SIG-M5 (cell line): ENCODE results near the gene KCNRG.
A peak's percentile ranks its signal among the peaks of the same experiment; 100 is the strongest.
"Not testable (repeated sequence)": the region's sequence is repeated elsewhere in the genome, so short reads cannot be mapped to it uniquely, and the experiment has no call there.

Experiments
- DNase-seq: peaks from one replicate; lab custom pipeline; 2025; lab: John Stamatoyannopoulos, UW

KCNRG gene

GRCh38 chr13:50015258-50015657 lies at the start of gene KCNRG:
Gene KCNRG, plus strand, starts transcription at chr13:50015444. Its CDS starts 50 bp downstream, at chr13:50015494.
- DNase-seq = no peak

GRCh38 chr13:49967456-49967855 lies 47.8 kb upstream of the KCNRG start:
- DNase-seq = no peak

DNA sequence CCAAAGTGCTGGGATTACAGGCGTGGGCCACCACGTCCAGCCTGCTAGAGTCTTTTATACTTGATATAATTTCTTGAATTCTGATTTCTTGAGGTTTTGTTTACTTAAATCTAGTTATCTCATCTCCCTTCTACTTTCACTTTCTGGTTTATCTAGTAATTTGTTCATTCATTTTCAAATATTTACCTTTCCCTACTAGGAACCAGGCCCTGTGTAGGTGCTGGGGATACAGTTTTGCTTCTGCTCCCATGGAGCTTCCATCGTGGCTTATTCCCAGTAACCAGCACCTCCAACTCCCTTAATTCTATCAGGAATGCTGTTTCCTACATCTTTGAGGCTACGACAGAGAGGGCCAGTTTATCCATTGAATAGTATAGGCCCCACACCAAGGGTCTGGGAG lies 42.5 kb upstream of the KCNRG start:
- no peak for DNase-seq

DNA sequence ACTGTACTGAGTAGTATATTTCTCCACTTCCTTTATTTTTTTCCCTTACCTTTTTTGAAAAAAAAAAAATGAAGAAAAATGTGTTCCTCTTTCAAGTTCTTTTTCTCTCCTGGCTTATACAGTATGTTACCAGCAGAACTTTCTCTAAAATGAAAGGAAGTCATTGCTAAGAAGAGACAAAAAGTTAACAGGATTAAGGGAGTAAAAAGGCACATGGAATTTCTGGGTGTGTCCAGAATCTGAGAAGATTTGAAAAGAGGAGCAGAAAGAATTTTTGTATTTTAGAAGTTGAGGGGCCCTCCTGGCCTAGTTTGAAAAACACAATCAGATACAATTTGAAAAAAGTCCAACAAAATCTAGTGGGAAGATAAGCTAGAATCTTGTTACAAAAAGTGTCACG lies 39.4 kb upstream of the KCNRG start:
- no peak for DNase-seq

DNA sequence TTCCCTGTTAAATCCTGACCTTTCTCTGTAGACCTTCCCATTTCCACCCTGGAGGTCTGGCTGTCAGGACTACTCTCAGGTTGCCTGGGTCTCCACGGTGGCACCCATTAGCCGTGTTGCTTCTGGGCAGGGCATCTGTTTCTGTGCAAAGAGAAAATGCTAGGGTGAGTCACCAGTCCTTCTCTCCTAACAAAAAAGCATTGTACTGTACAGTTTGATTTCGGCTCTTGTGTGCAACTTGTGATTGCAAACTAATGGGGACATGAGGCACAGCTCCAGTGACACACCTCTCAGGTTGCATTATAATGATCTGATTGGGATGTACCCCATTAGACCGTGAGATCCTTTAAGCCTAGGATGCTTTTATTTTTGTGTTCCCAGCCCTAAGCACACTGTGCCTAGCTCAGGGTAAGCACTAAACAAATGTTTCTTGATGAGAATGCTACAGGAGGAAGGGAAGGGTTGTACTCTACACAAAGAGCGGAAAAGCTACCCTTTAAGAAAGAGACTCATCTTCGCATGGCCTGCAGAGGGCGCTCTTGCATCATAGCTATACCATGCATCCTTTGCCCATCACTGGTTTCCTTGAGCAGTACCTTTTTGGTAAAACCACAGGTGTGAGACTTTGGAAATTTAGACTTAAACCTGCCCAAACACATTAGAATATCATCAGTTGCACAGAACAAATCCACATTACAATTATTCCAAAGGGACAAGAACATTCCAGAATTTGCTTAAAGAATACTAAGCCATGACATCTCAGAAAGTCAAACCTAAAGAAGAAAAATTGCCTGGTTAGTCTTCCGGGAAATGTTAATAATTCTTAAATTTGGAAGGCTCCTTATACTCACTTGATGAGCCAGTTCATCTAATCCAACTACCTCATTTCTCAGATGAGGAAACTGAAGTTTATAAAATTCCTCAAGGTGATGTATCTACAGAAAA lies 38.7 kb upstream of the KCNRG start:
- no peak for DNase-seq

DNA sequence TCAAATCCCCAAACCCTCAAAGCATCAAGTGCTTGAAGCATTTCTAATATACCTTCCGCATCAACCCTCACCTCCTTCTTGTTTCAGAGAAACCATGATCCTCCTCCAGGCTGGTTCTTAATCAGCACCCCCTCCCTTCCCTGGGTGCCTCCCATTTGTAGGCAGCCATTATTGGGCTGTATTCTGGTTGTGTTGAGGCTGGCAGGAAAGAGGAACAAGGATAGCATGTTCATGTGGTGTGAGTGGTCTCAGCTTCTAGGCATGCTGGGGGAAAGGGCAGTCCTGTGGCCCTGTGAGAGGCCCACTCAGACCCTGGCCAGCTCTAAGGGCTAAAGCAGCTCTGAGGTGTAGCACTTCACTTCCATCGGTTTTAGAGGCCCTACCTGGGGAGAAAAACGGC lies 37.3 kb upstream of the KCNRG start:
- DNase-seq = no peak

GRCh38 chr13:49980266-49980665 lies 35.0 kb upstream of the KCNRG start:
- no peak for DNase-seq

- DNase-seq = no peak
Measured at GRCh38 chr13:49985129-49985528, 30.1 kb upstream of the KCNRG start.

- DNase-seq = no peak
Measured at GRCh38 chr13:49986471-49986870, 28.8 kb upstream of the KCNRG start.

- DNase-seq = not testable (repeated sequence)
Measured at GRCh38 chr13:49990612-49991011, 24.6 kb upstream of the KCNRG start.

DNA sequence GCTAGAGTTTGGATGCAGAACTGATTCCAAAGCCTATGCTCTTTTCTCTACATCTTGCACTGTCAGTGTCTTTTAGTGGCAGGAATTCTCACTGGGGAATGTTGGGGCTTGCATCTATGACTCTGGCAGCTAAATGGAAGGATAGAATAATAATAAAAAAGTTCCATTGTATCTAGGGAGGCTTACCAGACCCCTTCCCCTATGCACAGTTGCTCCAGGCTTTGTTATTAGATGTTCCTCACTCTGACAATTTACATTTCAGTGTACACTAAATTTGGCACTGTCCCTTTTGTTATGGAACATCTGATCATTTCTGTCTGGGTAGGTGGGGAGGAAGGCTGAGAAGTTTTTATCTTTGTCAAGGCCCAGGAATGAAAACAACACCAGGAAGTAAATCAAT lies 22.1 kb upstream of the KCNRG start:
- DNase-seq = no peak

GRCh38 chr13:49993666-49994065 lies 21.6 kb upstream of the KCNRG start:
- DNase-seq = no peak

- DNase-seq = peak; percentile 32
Measured at GRCh38 chr13:49995625-49996101, 19.6 kb upstream of the KCNRG start.

- peak; percentile 30 for DNase-seq
Measured at GRCh38 chr13:49996161-49996915, 18.9 kb upstream of the KCNRG start.

DNA sequence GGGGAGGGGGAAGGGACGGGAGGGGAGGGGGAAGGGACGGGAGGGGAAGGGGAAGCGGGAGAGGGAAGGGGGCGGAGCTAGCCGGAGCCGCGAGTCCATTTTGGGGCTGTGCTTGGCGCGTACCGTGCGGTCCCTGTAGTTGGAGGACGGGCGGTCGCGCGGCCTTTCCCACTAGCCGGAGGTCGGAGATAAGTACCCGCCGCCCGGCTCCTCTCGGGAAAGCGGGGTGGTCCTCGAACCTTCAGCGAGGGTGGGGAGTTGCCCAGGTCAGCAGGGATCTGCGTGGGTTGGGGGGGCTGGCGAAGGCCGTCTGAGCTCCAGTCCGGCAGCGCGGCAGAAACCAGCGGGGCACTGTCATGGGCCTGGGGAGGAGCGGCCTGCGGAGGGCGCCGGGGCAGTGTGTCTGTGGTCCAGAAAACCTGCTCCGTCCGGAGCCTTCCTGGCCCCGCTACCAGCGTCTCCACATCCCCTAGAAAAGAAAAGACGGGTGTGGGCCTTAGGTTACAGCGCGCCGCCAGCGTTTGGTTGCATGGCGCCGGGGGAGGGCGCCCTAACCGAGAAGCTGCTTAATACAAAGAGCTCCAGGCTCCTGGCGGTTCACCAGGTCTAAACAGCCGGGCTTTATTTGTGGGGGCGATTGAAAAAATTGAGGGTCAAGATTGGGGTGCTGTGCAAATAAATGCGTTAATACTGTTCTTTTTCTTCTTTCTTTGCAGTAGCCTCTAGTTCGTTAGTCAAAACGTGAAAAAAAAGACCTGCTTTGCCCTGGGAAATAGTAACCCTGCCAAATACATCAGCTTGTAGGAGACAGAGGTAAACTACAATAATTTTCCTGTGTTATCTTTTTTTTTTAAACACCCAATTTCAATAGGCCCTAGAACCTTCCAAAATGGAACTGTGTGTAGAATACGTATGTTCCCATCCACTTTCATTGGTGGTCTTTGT lies 18.0 kb upstream of the KCNRG start, which contains the start of gene TRIM13:
TSS of gene TRIM13 (plus strand) at position 92 of the 945 bp plus-strand sequence. CDS start 14,899 bp downstream, outside the sequence.
- peak; percentile 19 for DNase-seq

GRCh38 chr13:49997955-49998354 lies 17.3 kb upstream of the KCNRG start:
- no peak for DNase-seq

DNA sequence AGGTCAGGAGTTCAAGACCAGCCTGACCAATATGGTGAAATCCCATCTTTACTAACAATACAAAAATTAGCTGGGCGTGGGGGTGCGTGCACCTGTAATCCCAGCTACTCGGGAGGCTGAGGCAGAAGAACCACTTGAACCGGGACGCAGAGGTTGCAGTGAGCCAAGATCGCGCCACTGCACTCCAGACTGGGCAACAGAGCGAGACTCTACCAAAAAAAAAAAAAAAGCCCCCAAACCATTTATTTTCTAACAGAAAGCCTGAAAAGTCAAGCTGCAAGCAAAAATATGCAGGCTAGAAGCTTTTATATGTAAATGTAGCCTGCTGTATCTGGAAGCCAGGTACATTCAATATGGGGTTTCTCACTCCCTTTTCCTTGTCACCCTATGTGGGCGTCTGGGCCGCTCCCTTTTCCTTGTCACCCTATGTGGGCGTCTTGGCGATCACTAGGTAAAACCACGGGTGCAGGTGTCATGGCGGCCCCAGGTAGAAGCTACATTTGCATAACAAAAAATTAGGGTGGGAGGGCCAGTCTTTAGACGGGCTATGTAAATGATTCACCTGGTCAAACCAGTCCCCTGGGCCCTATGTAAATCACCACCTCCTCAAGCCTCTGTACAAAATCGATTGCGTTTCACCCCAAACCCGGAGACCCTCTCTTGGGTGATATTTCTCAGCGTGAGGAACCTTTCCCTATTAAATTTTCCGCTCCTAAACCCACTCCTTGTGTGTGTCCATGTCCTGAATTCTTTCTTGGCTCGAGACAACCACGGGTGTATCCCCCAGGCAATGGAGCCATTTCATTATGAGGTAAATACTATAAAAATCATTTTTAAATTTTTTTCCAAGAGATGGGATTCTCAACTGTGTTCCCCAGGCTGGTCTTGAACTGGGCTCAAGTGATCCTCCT lies 16.3 kb upstream of the KCNRG start:
- DNase-seq = no peak

- DNase-seq = no peak
Measured at GRCh38 chr13:50001287-50001686, 14.0 kb upstream of the KCNRG start.

DNA sequence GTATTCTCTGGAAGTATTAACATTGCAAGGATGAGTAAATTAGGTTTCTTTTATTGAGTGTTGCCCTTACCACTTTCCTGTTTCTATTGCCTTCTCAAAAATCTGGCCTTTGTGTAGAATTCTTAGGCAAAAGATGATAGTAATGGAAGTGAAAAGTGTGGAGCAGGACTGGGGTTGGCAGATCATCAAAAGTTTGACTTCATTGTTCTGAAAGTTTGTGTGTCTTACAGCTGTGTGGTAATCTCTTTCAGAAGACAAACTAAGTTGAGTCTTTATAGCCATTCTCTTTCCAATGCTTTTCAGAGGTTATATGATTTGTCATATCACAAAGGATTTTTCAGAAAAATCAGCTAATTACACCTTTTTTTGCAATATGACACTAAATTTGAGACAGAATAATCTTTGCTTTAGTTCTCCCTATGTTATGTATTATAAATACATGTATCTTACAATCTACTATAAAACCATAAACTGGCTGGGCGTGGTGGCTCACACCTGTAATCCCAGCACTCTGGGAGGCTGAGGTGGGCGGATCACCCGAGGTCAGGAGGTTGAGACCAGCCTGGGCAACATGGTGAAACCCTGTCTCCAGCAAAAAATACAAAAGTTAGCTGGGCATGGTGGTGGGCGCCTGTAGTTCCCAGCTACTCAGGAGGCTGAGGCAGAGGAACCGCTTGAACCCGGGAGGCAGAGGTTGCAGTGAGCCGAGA lies 8.7 kb upstream of the KCNRG start:
- DNase-seq = no peak

DNA sequence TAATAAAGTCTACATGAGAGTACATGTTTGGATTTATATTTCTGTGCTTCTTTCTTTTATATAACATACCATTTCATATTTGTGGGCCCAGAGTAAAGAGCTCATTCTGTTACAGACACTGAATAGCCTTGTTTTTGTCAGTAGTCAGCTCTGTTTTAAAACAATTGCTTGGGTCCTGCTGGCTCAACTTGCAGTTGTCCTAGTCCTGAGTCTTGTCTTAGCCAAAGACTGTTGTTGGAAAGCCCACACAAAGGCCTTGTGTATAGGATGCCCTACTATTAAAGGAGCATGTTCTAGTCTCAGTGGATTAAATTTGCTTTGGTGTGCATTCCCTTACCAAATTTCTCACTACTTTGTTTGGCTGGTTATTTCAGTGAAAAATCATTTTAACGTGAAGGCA lies 3.8 kb upstream of the KCNRG start:
- DNase-seq = no peak
